ENCODE data around the gene RPL36. TPM values are rescaled to one million over a fixed set of nuclear protein-coding genes. Genes with fewer than 3 reads are reported as not detected.

The RPL36 gene
- polyA plus RNA-seq, 2 of the 4 experiments (the other 2 are of a cell fraction) = 368 to 1,385 TPM

DNA sequence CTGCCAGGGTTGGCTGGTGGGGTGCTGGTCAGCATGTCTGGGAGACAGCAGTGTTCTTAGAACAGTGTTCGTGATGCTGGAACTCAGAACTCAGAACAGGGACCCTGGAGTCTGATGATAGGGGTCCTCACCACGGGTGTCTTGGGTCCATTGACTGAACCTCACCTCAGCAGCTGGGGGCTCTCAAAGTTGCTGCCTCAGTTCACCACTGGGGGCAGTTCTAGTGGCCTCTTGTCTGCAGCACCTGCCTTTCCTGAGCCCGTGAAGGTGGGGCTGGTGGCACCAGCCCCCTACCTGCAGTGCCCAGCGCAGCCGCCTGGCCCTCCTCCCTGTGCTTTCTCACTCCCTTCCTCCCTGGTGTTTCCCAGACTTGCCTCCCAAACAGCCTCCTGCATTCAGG is 38.7 kb upstream of the RPL36 start:
- FAIRE-seq (no peak), DNase-seq (ENCODE audit: low read depth in 1 of 2, low spot score in 1 of 2) (no peak), ATAC-seq (no peak)
- TF ChIP-seq RCOR1 (IDR thresholded peaks at IDR 0.05; ENCODE audit: low read depth, low read length) (no peak), RARB (CRISPR knock-in tag; IDR thresholded peaks at IDR 0.05) (no peak), TFCP2L1 (CRISPR knock-in tag; IDR thresholded peaks at IDR 0.05) (no peak), KDM1A (IDR thresholded peaks at IDR 0.05; ENCODE audit: low read depth) (no peak), HEYL (CRISPR knock-in tag; IDR thresholded peaks at IDR 0.05) (no peak), MAFK (IDR thresholded peaks at IDR 0.05; ENCODE audit: partially characterized antibody) (no peak)
- TF ChIP-seq, protein P1, sequence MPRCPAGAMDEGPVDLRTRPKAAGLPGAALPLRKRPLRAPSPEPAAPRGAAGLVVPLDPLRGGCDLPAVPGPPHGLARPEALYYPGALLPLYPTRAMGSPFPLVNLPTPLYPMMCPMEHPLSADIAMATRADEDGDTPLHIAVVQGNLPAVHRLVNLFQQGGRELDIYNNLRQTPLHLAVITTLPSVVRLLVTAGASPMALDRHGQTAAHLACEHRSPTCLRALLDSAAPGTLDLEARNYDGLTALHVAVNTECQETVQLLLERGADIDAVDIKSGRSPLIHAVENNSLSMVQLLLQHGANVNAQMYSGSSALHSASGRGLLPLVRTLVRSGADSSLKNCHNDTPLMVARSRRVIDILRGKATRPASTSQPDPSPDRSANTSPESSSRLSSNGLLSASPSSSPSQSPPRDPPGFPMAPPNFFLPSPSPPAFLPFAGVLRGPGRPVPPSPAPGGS (IDR thresholded peaks at IDR 0.05) = no peak
- TF ChIP-seq, protein P2, sequence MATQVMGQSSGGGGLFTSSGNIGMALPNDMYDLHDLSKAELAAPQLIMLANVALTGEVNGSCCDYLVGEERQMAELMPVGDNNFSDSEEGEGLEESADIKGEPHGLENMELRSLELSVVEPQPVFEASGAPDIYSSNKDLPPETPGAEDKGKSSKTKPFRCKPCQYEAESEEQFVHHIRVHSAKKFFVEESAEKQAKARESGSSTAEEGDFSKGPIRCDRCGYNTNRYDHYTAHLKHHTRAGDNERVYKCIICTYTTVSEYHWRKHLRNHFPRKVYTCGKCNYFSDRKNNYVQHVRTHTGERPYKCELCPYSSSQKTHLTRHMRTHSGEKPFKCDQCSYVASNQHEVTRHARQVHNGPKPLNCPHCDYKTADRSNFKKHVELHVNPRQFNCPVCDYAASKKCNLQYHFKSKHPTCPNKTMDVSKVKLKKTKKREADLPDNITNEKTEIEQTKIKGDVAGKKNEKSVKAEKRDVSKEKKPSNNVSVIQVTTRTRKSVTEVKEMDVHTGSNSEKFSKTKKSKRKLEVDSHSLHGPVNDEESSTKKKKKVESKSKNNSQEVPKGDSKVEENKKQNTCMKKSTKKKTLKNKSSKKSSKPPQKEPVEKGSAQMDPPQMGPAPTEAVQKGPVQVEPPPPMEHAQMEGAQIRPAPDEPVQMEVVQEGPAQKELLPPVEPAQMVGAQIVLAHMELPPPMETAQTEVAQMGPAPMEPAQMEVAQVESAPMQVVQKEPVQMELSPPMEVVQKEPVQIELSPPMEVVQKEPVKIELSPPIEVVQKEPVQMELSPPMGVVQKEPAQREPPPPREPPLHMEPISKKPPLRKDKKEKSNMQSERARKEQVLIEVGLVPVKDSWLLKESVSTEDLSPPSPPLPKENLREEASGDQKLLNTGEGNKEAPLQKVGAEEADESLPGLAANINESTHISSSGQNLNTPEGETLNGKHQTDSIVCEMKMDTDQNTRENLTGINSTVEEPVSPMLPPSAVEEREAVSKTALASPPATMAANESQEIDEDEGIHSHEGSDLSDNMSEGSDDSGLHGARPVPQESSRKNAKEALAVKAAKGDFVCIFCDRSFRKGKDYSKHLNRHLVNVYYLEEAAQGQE (IDR thresholded peaks at IDR 0.05) = no peak
- Histone ChIP-seq H3K27ac (no peak overlapping the region), H3K4me1 (no peaks in the 10 kb centered on the region), H3K4me3 (no peak overlapping the region), H3K4me2 (no peak overlapping the region), H3K9me3 (no peaks in the 10 kb centered on the region)
- ChIA-PET POLR2A (no interaction called here), CTCF (no interaction called here)
- 95% methylated on average over 4 of the region's 5 CpGs for WGBS (ENCODE audit: missing lambda C conversion rate)

DNA sequence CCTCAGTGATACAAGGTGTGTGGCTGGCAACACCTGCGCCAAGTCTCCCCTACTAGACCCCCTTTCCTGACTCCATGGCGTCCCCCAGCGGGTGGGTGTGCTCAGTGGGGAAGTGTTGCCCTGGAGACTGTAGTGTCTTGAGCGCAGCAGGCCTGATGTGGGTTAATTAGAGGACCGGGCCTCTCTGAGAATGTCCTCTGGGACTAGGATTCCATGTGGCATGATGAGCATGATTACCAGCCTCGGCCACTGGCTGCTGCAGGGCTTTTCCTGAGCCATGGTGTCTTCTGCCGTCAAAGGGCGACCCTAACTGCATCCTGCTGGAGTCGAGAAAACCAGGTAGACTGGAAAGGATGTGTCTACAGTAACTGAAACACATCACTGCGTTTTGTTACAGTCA is 37.8 kb upstream of the RPL36 start:
- ChIA-PET POLR2A (no interaction called here), CTCF (no interaction called here)
- Histone ChIP-seq H3K4me3 (no peak overlapping the region), H3K4me1 (no peaks in the 10 kb centered on the region), H3K4me2 (no peak overlapping the region), H3K9me3 (no peaks in the 10 kb centered on the region), H3K27ac (no peak overlapping the region)
- DNase-seq (ENCODE audit: low read depth in 1 of 2, low spot score in 1 of 2) (no peak), ATAC-seq (no peak), FAIRE-seq (no peak)
- TF ChIP-seq FOXS1 (CRISPR knock-in tag; IDR thresholded peaks at IDR 0.05) (no peak), GATA3 (IDR thresholded peaks at IDR 0.05; ENCODE audit: borderline replicate concordance) (no peak), FOSL2 (IDR thresholded peaks at IDR 0.05) (no peak), FOSL2 (CRISPR knock-in tag; IDR thresholded peaks at IDR 0.05) (no peak), EHMT2 (IDR thresholded peaks at IDR 0.05; ENCODE audit: low read depth) (no peak), ZSCAN20 (CRISPR knock-in tag; IDR thresholded peaks at IDR 0.05) (no peak), ZNF302 (CRISPR knock-in tag; IDR thresholded peaks at IDR 0.05) (no peak), SMC3 (IDR thresholded peaks at IDR 0.05) (no peak), CBX8 (IDR thresholded peaks at IDR 0.05) (no peak), MAZ (IDR thresholded peaks at IDR 0.05; ENCODE audit: borderline replicate concordance, low read depth, low read length) (no peak), HEYL (CRISPR knock-in tag; IDR thresholded peaks at IDR 0.05) (no peak), RCOR1 (IDR thresholded peaks at IDR 0.05; ENCODE audit: low read depth, low read length) (no peak)
- TF ChIP-seq, protein P3, sequence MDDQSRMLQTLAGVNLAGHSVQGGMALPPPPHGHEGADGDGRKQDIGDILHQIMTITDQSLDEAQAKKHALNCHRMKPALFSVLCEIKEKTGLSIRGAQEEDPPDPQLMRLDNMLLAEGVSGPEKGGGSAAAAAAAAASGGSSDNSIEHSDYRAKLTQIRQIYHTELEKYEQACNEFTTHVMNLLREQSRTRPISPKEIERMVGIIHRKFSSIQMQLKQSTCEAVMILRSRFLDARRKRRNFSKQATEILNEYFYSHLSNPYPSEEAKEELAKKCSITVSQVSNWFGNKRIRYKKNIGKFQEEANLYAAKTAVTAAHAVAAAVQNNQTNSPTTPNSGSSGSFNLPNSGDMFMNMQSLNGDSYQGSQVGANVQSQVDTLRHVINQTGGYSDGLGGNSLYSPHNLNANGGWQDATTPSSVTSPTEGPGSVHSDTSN (IDR thresholded peaks at IDR 0.05) = no peak
- TF ChIP-seq, protein P4, sequence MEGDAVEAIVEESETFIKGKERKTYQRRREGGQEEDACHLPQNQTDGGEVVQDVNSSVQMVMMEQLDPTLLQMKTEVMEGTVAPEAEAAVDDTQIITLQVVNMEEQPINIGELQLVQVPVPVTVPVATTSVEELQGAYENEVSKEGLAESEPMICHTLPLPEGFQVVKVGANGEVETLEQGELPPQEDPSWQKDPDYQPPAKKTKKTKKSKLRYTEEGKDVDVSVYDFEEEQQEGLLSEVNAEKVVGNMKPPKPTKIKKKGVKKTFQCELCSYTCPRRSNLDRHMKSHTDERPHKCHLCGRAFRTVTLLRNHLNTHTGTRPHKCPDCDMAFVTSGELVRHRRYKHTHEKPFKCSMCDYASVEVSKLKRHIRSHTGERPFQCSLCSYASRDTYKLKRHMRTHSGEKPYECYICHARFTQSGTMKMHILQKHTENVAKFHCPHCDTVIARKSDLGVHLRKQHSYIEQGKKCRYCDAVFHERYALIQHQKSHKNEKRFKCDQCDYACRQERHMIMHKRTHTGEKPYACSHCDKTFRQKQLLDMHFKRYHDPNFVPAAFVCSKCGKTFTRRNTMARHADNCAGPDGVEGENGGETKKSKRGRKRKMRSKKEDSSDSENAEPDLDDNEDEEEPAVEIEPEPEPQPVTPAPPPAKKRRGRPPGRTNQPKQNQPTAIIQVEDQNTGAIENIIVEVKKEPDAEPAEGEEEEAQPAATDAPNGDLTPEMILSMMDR (IDR thresholded peaks at IDR 0.05) = no peak
- WGBS (ENCODE audit: missing lambda C conversion rate) = 93% methylated on average over 10 of the region's 10 CpGs
